ENCODE measurements around the gene ZNF607.

DNA sequence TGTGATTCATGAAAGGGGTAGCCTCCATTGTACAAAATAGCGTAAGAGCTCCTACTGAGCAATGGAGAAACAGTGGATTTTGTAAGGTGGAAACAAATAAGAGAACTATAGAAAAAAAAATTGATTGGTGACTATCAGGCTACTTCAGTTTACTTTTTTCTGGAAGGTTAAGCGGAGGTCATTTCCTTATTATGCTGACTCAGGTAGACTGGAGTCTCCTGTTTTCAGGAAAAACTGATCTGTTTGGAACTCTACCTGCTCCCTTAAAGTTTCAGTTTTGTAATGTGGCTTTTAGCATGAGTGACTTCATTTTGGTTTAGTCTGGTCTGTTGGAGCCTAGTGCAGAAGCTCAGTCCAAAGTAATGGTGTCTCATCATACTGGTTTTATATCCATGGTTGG lies 3.4 kb downstream of the ZNF607 start:
- TF ChIP-seq, protein P1, sequence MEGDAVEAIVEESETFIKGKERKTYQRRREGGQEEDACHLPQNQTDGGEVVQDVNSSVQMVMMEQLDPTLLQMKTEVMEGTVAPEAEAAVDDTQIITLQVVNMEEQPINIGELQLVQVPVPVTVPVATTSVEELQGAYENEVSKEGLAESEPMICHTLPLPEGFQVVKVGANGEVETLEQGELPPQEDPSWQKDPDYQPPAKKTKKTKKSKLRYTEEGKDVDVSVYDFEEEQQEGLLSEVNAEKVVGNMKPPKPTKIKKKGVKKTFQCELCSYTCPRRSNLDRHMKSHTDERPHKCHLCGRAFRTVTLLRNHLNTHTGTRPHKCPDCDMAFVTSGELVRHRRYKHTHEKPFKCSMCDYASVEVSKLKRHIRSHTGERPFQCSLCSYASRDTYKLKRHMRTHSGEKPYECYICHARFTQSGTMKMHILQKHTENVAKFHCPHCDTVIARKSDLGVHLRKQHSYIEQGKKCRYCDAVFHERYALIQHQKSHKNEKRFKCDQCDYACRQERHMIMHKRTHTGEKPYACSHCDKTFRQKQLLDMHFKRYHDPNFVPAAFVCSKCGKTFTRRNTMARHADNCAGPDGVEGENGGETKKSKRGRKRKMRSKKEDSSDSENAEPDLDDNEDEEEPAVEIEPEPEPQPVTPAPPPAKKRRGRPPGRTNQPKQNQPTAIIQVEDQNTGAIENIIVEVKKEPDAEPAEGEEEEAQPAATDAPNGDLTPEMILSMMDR (conservative IDR thresholded peaks at IDR 0.05; ENCODE audit: low read depth in 2 of 2) = no peak
- TF ChIP-seq, protein P2, sequence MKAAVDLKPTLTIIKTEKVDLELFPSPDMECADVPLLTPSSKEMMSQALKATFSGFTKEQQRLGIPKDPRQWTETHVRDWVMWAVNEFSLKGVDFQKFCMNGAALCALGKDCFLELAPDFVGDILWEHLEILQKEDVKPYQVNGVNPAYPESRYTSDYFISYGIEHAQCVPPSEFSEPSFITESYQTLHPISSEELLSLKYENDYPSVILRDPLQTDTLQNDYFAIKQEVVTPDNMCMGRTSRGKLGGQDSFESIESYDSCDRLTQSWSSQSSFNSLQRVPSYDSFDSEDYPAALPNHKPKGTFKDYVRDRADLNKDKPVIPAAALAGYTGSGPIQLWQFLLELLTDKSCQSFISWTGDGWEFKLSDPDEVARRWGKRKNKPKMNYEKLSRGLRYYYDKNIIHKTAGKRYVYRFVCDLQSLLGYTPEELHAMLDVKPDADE (IDR thresholded peaks at IDR 0.05) = no peak
- no peak for TF ChIP-seq EZH2 (IDR thresholded peaks at IDR 0.05; ENCODE audit: low read depth, unreplicated experiment)
- no peak for TF ChIP-seq CREB1 (CRISPR knock-in tag; IDR thresholded peaks at IDR 0.05; ENCODE audit: low read depth)
- TF ChIP-seq EZH2phosphoT487 (IDR thresholded peaks at IDR 0.05; ENCODE audit: unreplicated experiment) = no peak
- no peak for TF ChIP-seq ZNF331 (CRISPR knock-in tag; IDR thresholded peaks at IDR 0.05; ENCODE audit: low read depth)

All from GM23338 (cell line).